MM.1S (cell line): ENCODE results near the gene TFDP2.

Experiments used
- CTCF ChIP-seq: fragments of 300-600 bp; sonication (generic); IDR thresholded peaks from 2 replicates; pipeline ENCODE4 v1.5.1; 2016; ENCODE audit warnings: antibody characterized with exemption, low read length, mixed read lengths
- EZH2phosphoT487 ChIP-seq: fragments of 300-600 bp; sonication (generic); IDR thresholded peaks from 2 replicates; pipeline ENCODE4 v1.6.1; 2018; ENCODE audit warnings: antibody characterized with exemption, low read length

DNA sequence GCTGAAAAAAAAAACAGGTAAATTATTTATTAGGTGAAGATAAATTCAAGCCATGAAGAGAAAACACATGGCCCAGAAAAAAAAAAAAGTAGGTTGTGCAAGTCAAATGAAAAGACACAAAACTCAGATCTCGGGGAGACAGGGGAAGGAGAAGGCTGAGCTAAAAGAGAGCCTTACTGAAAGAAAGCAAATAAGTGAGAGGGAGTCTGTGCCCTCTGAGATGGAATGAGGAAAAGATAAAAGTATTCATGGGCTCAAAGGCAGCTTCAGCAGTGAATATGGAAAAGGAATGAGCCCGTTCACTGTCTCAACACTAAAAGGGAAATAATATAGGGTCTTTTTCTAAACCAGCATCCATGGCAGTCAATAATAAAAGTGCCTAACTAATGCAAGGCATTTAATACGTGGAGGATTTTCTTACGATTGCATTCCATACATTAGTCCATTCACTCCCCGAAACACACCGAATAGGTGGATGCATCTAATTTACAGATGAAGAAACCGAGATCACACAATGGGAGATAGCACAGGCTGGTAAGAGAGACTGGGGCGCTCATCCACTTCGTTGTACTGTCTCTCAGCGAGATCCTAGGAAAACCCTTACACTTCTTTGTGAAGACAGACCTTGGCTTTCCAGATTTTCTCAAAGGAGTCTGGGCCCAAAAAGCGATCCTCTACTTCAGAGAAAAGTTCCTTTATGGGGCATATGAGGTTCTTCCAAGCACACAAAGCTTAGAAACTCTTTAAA lies 1.1 kb downstream of the TFDP2 start:
- no peak for TF ChIP-seq CTCF
- no peak for TF ChIP-seq EZH2phosphoT487
